Measurements from ENCODE around the gene NRG3.

DNA sequence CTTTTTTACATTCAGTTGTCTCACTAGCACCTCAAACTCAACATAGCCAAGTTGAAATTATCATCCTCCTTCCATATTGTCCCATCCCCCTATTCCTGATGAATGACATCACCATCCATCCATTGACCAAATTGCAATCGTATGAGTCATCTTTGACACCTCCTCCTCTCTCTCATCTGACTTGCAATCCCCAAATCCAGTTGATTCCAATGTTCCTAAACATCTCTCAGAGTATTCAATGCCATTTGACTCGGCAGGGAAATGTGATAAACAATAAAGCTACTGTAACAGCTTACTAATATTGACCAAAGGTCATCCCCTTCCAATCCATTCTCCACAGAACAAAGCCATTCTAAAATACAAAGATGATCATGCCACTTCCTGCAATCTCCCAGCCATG is 1047.8 kb downstream of the NRG3 start:
- no peak for TF ChIP-seq POLR2A (IDR thresholded peaks at IDR 0.05; ENCODE audit: low read depth, low read length)
- no peak for TF ChIP-seq TAF1 (IDR thresholded peaks at IDR 0.05; ENCODE audit: borderline replicate concordance, low read depth, low read length)

Measured in GM12892 (cell line).